SK-N-SH (cell line): ENCODE data around the gene AUTS2. TPM values are rescaled to one million over a fixed set of nuclear protein-coding genes. Genes with fewer than 3 reads are reported as not detected.
A peak's percentile ranks its signal among the peaks of the same experiment; 100 is the strongest.

Experiments used
- CTCF ChIA-PET: fragments of 300-600, 350-600 bp; formaldehyde crosslinking; extraction: SDS; loops from one replicate; lab custom pipeline; 2021; lab: Yijun Ruan, JAX
- POLR2A ChIA-PET: fragments of 350-600 bp; sonication (Branson Sonifier 250); formaldehyde crosslinking; extraction: SDS; loops from one replicate; lab custom pipeline; 2020; ENCODE audit warnings: antibody characterized with exemption, inconsistent platforms; lab: Yijun Ruan, JAX
- DNase-seq: peaks from one replicate; pipeline ENCODE4 v3.0.0; 2012
- H2AFZ ChIP-seq: fragments of 200-600 bp; sonication (generic); 2 replicates; pipeline ENCODE4 v1.8.1; 2016; ENCODE audit warnings: antibody characterized with exemption, mild to moderate bottlenecking, low read depth
- H3F3A ChIP-seq: fragments of 200-600 bp; sonication (generic); replicated peaks from 2 replicates; pipeline ENCODE3; 2016; ENCODE audit warnings: antibody characterized with exemption, mild to moderate bottlenecking; ENCODE audit not compliant: insufficient read depth
- H3K27ac ChIP-seq, 2 experiments: fragments of 200-500 bp in 1 of 2; fragments of 200-600 bp in 1 of 2; sonication (Bioruptor generic) in 1 of 2; sonication (generic), shearing (Covaris generic) in 1 of 2; 2 replicates each; pipeline versions ENCODE4 v1.5.1 to v1.6.1; 2014 to 2016; ENCODE audit warnings: low read depth in 2 of 2, inconsistent platforms in 1 of 2, low read length in 1 of 2, mild to moderate bottlenecking in 1 of 2, mixed read lengths in 1 of 2
- H3K27me3 ChIP-seq: fragments of 200-600 bp; sonication (generic), shearing (Covaris generic); 2 replicates; pipeline ENCODE4 v1.6.1; 2016; ENCODE audit warnings: mixed run types; ENCODE audit not compliant: insufficient read depth
- H3K36me3 ChIP-seq, 2 experiments: fragments of 200-500 bp in 1 of 2; fragments of 200-600 bp in 1 of 2; sonication (Bioruptor generic) in 1 of 2; sonication (generic) in 1 of 2; replicated peaks in 1 of 2; 2 replicates each; pipeline versions ENCODE3 to v1.5.1; 2014 to 2016; ENCODE audit warnings: low read length in 1 of 2, mild to moderate bottlenecking in 1 of 2; ENCODE audit not compliant: insufficient read depth in 2 of 2, control insufficient read depth in 1 of 2
- H3K4me1 ChIP-seq, 2 experiments: fragments of 200-500 bp in 1 of 2; fragments of 200-600 bp in 1 of 2; sonication (Bioruptor generic) in 1 of 2; sonication (generic), shearing (Covaris generic) in 1 of 2; 2 replicates each; pipeline versions ENCODE4 v1.5.1 to v1.6.1; 2014 to 2016; ENCODE audit warnings: low read depth in 1 of 2, low read length in 1 of 2, mixed run types in 1 of 2; ENCODE audit not compliant: insufficient read depth in 2 of 2, control insufficient read depth in 1 of 2
- H3K4me2 ChIP-seq: fragments of 200-600 bp; sonication (generic), shearing (Covaris generic); 2 replicates; pipeline ENCODE4 v1.6.1; 2017; ENCODE audit warnings: mixed run types
- H3K4me3 ChIP-seq, 2 experiments: fragments of 200-500 bp in 1 of 2; fragments of 200-600 bp in 1 of 2; sonication (Bioruptor generic) in 1 of 2; sonication (generic), shearing (Covaris generic) in 1 of 2; 2 replicates each; pipeline versions ENCODE4 v1.5.1 to v1.8.1; 2014 to 2016; ENCODE audit warnings: low read depth in 2 of 2, inconsistent platforms in 1 of 2, low read length in 1 of 2, mild to moderate bottlenecking in 1 of 2, mixed read lengths in 1 of 2, moderate library complexity in 1 of 2
- H3K79me2 ChIP-seq: fragments of 200-600 bp; sonication (generic); 2 replicates; pipeline ENCODE4 v1.8.1; 2017; ENCODE audit warnings: mild to moderate bottlenecking; ENCODE audit not compliant: insufficient read depth
- H3K9ac ChIP-seq: fragments of 200-600 bp; sonication (generic); 2 replicates; pipeline ENCODE4 v1.6.1; 2017; ENCODE audit warnings: mixed run types
- H3K9me2 ChIP-seq: fragments of 200-600 bp; sonication (generic); 2 replicates; pipeline ENCODE4 v1.6.1; 2017; ENCODE audit warnings: mixed run types
- H3K9me3 ChIP-seq: fragments of 200-600 bp; sonication (generic); 2 replicates; pipeline ENCODE4 v1.6.1; 2017; ENCODE audit warnings: mixed run types, mild to moderate bottlenecking, moderate library complexity
- H4K20me1 ChIP-seq: fragments of 200-600 bp; sonication (generic); 2 replicates; pipeline ENCODE4 v1.6.1; 2017; ENCODE audit warnings: mild to moderate bottlenecking, mixed run types; ENCODE audit not compliant: insufficient read depth
- CHD2 ChIP-seq: fragments of 150-350 bp; IDR thresholded peaks from 2 replicates; pipeline ENCODE4 v1.6.1; 2018; ENCODE audit warnings: low read length; ENCODE audit not compliant: partially characterized antibody
- EP300 ChIP-seq, 2 experiments: IDR thresholded peaks; 2 replicates each; pipeline versions ENCODE4 v1.4.0 to v1.6.1; 2012; ENCODE audit warnings: borderline replicate concordance in 1 of 2, low read depth in 1 of 2, low read length in 1 of 2
- EZH2phosphoT487 ChIP-seq: fragments of 200-600 bp; sonication (generic); IDR thresholded peaks from 2 replicates; pipeline ENCODE4 v1.6.1; 2017; ENCODE audit warnings: low read depth, mixed run types, mild to moderate bottlenecking, antibody characterized with exemption, moderate library complexity, borderline replicate concordance
- FOXJ3 ChIP-seq: sonication (generic); formaldehyde crosslinking; IDR thresholded peaks from 2 replicates; pipeline ENCODE4 v1.5.1; 2020; ENCODE audit warnings: mild to moderate bottlenecking, missing genetic modification reagents
- MXI1 ChIP-seq: IDR thresholded peaks from 2 replicates; pipeline ENCODE4 v1.6.1; 2012; ENCODE audit warnings: mild to moderate bottlenecking, low read depth, low read length, improper control_type of control experiment
- NFIC ChIP-seq: IDR thresholded peaks from 2 replicates; pipeline ENCODE4 v1.4.0; 2012; ENCODE audit warnings: borderline replicate concordance
- RCOR1 ChIP-seq: fragments of 150-350 bp; IDR thresholded peaks from 2 replicates; pipeline ENCODE4 v1.6.1; 2017; ENCODE audit warnings: antibody characterized with exemption, low read length
- YY1 ChIP-seq: IDR thresholded peaks from 2 replicates; pipeline ENCODE4 v1.4.0; 2012; ENCODE audit warnings: low read depth, mild to moderate bottlenecking
- WGBS: methylation state at CpG from one replicate; pipeline ENCODE4 v1.1.6; 2017; ENCODE audit warnings: low lambda C conversion rate; 5-methylcytosine and 5-hydroxymethylcytosine counted together
- polyA plus RNA-seq, 3 experiments: library from polyadenylated mRNA; depleted of rRNA; stranded (reverse); fragments of >200 nt; gene quantifications; 2 replicates each; pipeline ENCODE4 v1.2.3, GENCODE V29; 2012
- TF ChIP-seq, protein P1 (sequence below): fragments of 150-350 bp; IDR thresholded peaks from 2 replicates; pipeline ENCODE4 v1.6.1; 2017; ENCODE audit warnings: antibody characterized with exemption, low read length, low read depth, borderline replicate concordance
- TF ChIP-seq, protein P2 (sequence below): fragments of 200-600 bp; sonication (generic); IDR thresholded peaks from 2 replicates; pipeline ENCODE4 v1.6.1; 2017; ENCODE audit warnings: antibody characterized with exemption, mild to moderate bottlenecking, moderate library complexity
- TF ChIP-seq, protein P3 (sequence below): IDR thresholded peaks from 2 replicates; pipeline ENCODE4; 2012

The AUTS2 gene
- polyA plus RNA-seq, 1 of the 3 experiments (the other 2 are of a cell fraction) = 15.6 TPM

DNA sequence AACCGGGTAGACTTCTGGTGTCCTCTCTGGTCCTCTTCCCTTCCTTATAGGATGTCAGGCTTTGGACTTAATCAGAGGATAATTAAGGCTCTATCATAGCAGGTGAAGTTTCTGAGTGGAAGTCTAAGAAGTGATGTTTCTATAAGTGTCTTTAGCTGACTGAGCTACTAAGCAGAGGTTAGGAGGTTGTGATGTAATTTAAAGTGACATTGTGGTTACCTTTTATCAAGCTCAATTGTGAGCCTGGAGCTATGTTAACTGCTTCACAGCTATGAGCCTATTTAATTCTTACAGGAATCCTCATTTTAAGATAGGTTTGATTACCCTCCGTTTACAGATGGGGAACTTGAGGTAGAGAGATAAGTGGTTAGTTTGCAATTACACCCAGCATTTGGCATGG lies 365.1 kb downstream of the AUTS2 start:
- H2AFZ ChIP-seq = no peak overlapping the region
- WGBS = 89% methylated on average over 2 of the region's 2 CpGs
- ChIA-PET POLR2A (no interaction called here), CTCF (interaction anchor here (0.7 to 3.1 kb wide), 7 partner anchors 9 to 735 kb away, joined by 3 to 9 read pairs (median 4); no protein-coding TSS in a partner anchor)
- no peak overlapping the region for H3K27ac ChIP-seq
- no peak overlapping the region for H3K4me3 ChIP-seq
- H3K4me2 ChIP-seq = no peak overlapping the region
- peaks cover 3% of the 10 kb centered on the region for H3F3A ChIP-seq
- peaks cover 7 to 49% of the 10 kb centered on the region in 2 experiments; a peak in 3 of 4 replicates for H3K4me1 ChIP-seq
- H3K9ac ChIP-seq = no peak overlapping the region
- H3K9me2 ChIP-seq = no peaks in the 10 kb centered on the region
- peaks cover 6% of the 10 kb centered on the region for H4K20me1 ChIP-seq
- no peaks in the 10 kb centered on the region for H3K79me2 ChIP-seq
- DNase-seq = no peak
- H3K9me3 ChIP-seq = no peaks in the 10 kb centered on the region
- TF ChIP-seq, protein P1, sequence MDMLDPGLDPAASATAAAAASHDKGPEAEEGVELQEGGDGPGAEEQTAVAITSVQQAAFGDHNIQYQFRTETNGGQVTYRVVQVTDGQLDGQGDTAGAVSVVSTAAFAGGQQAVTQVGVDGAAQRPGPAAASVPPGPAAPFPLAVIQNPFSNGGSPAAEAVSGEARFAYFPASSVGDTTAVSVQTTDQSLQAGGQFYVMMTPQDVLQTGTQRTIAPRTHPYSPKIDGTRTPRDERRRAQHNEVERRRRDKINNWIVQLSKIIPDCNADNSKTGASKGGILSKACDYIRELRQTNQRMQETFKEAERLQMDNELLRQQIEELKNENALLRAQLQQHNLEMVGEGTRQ = no peak
- H3K36me3 ChIP-seq = no peaks in the 10 kb centered on the region
- H3K27me3 ChIP-seq = no peaks in the 10 kb centered on the region

DNA sequence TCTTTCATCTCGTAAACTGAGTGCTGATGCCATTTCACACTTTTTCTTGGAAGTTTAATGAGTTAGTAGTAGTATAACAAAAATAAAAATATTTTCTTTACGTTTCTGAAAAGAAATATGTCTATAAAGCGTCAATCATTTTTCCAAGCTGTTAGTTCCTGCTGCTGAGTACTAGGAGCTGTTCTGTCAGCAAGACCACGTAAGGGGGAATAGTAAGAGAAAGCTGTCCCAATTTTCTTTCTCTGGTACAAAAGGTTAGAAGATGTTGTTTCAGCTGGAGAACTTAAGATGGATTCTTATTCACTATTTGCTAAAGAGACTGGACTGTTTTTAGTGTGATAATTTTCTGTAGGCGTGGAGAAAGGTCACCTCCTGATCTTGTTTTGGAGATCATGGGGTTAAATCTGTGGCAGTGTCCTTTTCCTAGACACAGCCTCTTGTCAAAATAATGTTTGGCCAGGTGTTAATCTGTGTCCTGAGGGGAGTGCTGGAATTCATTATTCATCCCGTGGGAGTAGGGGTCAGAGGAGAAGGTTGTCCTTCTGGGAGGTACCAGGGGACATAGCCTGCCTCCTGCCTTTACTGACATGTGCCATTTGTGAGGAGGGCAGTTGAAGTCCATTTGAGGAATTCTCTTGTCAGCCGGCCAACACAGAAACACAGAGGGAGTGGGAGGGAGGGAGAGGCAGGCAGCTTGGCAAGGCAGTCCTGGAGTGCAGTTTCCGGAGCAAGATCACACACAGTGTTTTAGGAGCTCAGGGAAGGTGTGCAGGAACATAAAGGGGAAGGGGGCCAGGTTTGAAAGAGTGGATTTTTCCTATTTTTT lies 368.7 kb downstream of the AUTS2 start:
- peaks cover 6% of the 10 kb centered on the region for H4K20me1 ChIP-seq
- 59% methylated on average over 8 of the region's 8 CpGs for WGBS
- CTCF ChIA-PET = interaction anchor here (0.7 to 1.1 kb wide), 4 partner anchors 12 to 71 kb away, joined by 3 read pairs; no protein-coding TSS in a partner anchor

More for the DNA sequence above, 368.7 kb downstream of the AUTS2 start:
- H3K27me3 ChIP-seq = no peaks in the 10 kb centered on the region
- peaks cover 7 to 33% of the 10 kb centered on the region in 2 experiments; a peak in 3 of 4 replicates for H3K4me1 ChIP-seq
- TF ChIP-seq EP300 (IDR thresholded peaks at IDR 0.05; ENCODE audit: borderline replicate concordance in 1 of 2, low read depth in 1 of 2, low read length in 1 of 2) (peak in 1 of 2 experiments; percentile 71; a peak in 2 of 4 replicates), FOXJ3 (peak; percentile 23; the same call in 1 of the 2 replicates), EZH2phosphoT487 (no peak), RCOR1 (peak; percentile 61; the same call in 1 of the 2 replicates), YY1 (no peak), CHD2 (peak; percentile 16), MXI1 (peak; percentile 66), NFIC (peak; percentile 13; the same call in 1 of the 2 replicates)
- TF ChIP-seq, protein P2, sequence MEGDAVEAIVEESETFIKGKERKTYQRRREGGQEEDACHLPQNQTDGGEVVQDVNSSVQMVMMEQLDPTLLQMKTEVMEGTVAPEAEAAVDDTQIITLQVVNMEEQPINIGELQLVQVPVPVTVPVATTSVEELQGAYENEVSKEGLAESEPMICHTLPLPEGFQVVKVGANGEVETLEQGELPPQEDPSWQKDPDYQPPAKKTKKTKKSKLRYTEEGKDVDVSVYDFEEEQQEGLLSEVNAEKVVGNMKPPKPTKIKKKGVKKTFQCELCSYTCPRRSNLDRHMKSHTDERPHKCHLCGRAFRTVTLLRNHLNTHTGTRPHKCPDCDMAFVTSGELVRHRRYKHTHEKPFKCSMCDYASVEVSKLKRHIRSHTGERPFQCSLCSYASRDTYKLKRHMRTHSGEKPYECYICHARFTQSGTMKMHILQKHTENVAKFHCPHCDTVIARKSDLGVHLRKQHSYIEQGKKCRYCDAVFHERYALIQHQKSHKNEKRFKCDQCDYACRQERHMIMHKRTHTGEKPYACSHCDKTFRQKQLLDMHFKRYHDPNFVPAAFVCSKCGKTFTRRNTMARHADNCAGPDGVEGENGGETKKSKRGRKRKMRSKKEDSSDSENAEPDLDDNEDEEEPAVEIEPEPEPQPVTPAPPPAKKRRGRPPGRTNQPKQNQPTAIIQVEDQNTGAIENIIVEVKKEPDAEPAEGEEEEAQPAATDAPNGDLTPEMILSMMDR = no peak
- TF ChIP-seq, protein P3, sequence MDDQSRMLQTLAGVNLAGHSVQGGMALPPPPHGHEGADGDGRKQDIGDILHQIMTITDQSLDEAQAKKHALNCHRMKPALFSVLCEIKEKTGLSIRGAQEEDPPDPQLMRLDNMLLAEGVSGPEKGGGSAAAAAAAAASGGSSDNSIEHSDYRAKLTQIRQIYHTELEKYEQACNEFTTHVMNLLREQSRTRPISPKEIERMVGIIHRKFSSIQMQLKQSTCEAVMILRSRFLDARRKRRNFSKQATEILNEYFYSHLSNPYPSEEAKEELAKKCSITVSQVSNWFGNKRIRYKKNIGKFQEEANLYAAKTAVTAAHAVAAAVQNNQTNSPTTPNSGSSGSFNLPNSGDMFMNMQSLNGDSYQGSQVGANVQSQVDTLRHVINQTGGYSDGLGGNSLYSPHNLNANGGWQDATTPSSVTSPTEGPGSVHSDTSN = peak; percentile 29; the same call in 1 of the 2 replicates
- no peak overlapping the region for H3K9ac ChIP-seq
- H3K9me2 ChIP-seq = no peaks in the 10 kb centered on the region
- no peak overlapping the region for H2AFZ ChIP-seq
- no peaks in the 10 kb centered on the region for H3K9me3 ChIP-seq
- DNase-seq = peak; percentile 42
- H3F3A ChIP-seq = peaks cover 3% of the 10 kb centered on the region
- no peak overlapping the region for H3K4me3 ChIP-seq
- no peak overlapping the region for H3K4me2 ChIP-seq
- POLR2A ChIA-PET = no interaction called here
- H3K79me2 ChIP-seq = no peaks in the 10 kb centered on the region
- no peak overlapping the region for H3K27ac ChIP-seq
- no peaks in the 10 kb centered on the region for H3K36me3 ChIP-seq
